GM21528 (cell line): Measurements from ENCODE around the gene GADD45GIP1.

Experiments used
- ATAC-seq: cut with Tn5 transposase; IDR thresholded peaks from one replicate; pipeline ENCODE4 v1.9.1; 2021; ENCODE audit warnings: mild to moderate bottlenecking, moderate library complexity; ENCODE audit not compliant: unreplicated experiment, low FRiP score

Gene GADD45GIP1

GRCh38 chr19:12913851-12914690 lies 43.0 kb downstream of the GADD45GIP1 start:
- ATAC-seq: no peak

DNA sequence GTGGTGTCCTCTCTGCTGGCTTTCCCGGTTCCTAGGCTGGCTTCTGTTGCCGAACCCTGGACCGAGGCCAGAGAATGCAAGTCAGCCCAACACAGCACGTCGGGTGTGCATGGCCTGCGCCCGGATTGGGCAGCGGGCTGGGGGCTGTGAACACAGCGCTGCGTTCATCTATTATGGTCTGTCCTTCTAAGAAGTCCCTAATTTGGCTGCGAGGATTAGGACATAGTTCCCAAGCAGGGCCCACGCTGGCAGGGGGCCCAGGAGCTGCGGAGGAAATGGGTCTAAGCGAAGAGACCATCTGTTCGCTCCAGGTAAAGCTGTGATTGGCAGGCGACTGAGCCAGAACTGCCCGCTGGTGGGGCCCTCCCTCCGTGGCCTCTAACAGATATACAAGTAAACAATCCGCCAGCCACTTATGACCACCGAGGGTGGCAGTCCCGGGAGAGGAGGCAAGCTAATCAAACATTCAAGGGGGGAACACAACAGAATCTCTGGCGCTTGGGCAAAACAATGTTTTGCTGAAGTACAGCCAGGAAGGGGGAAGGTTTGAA lies 43.9 kb downstream of the GADD45GIP1 start:
- ATAC-seq: no peak

- ATAC-seq: no peak
These were observed 44.5 kb downstream of the GADD45GIP1 start for GRCh38 chr19:12912571-12912970.

DNA sequence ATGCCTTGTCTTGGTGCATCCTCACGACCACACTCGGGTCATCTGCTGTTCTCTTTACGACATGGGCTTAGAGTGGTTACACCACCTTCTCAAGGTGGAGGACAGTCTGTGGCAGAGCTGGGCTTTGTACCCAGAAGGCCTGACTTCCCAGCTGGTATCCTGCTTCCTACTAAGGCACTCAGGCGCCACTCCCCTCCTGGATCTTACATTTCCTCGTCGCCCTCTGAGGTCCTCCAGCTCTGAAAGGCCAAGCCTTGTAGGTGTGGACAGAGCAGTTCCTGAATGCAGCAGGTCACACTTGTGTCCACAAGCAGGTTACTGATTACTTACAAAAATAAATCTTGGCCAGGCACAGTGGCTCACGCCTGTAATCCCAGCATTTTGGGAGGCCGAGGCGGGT lies 49.9 kb downstream of the GADD45GIP1 start:
- ATAC-seq: no peak
